ENCODE data around the gene TMEM41A.
"Not testable (repeated sequence)": the region's sequence is repeated elsewhere in the genome, so short reads cannot be mapped to it uniquely, and the experiment has no call there.

The TMEM41A gene

GRCh38 chr3:185488465-185488864 lies 10.4 kb downstream of the TMEM41A start:
- DNase-seq (ENCODE audit: low read depth): no peak

GRCh38 chr3:185486394-185486793 lies 12.4 kb downstream of the TMEM41A start:
- DNase-seq (ENCODE audit: low read depth): no peak

- DNase-seq (ENCODE audit: low read depth): no peak
These were observed 14.5 kb downstream of the TMEM41A start for GRCh38 chr3:185484296-185484695.

GRCh38 chr3:185479373-185479945 lies 19.4 kb downstream of the TMEM41A start:
- no peak for DNase-seq (ENCODE audit: low read depth)

GRCh38 chr3:185477316-185477715 lies 21.5 kb downstream of the TMEM41A start:
- no peak for DNase-seq (ENCODE audit: low read depth)

GRCh38 chr3:185474922-185475321 lies 23.9 kb downstream of the TMEM41A start:
- not testable (repeated sequence) for DNase-seq (ENCODE audit: low read depth)

GRCh38 chr3:185473290-185473815 lies 25.5 kb downstream of the TMEM41A start:
- no peak for DNase-seq (ENCODE audit: low read depth)

GRCh38 chr3:185470323-185470722 lies 28.5 kb downstream of the TMEM41A start:
- DNase-seq (ENCODE audit: low read depth): no peak

GRCh38 chr3:185469542-185469941 lies 29.3 kb downstream of the TMEM41A start:
- DNase-seq (ENCODE audit: low read depth): no peak

GRCh38 chr3:185466123-185466522 lies 32.7 kb downstream of the TMEM41A start:
- DNase-seq (ENCODE audit: low read depth): not testable (repeated sequence)

- no peak for DNase-seq (ENCODE audit: low read depth)
These were observed 33.4 kb downstream of the TMEM41A start for GRCh38 chr3:185465471-185465870.

GRCh38 chr3:185460719-185461350 lies 38.0 kb downstream of the TMEM41A start:
- no peak for DNase-seq (ENCODE audit: low read depth)

- DNase-seq (ENCODE audit: low read depth): no peak
These were observed 38.5 kb downstream of the TMEM41A start for GRCh38 chr3:185460309-185460708.

GRCh38 chr3:185457376-185457775 lies 41.5 kb downstream of the TMEM41A start:
- no peak for DNase-seq (ENCODE audit: low read depth)

- not testable (repeated sequence) for DNase-seq (ENCODE audit: low read depth)
These were observed 47.4 kb downstream of the TMEM41A start for GRCh38 chr3:185451432-185451831.

- no peak for DNase-seq (ENCODE audit: low read depth)
These were observed 50.7 kb downstream of the TMEM41A start for GRCh38 chr3:185448107-185448506.

GRCh38 chr3:185444329-185444728 lies 54.5 kb downstream of the TMEM41A start:
- no peak for DNase-seq (ENCODE audit: low read depth)

- no peak for DNase-seq (ENCODE audit: low read depth)
These were observed 56.8 kb downstream of the TMEM41A start for GRCh38 chr3:185442031-185442430.

GRCh38 chr3:185439745-185440466 lies 58.9 kb downstream of the TMEM41A start:
- DNase-seq (ENCODE audit: low read depth): no peak

All from stimulated activated CD8-positive, alpha-beta memory T cell treated with anti-CD3 and anti-CD28 coated beads, Interleukin-12 subunit alpha, Interleukin-12 subunit beta, amount 100 ng/mL, for 1 hour (primary cell).